Activated naive CD4-positive, alpha-beta T cell treated with anti-CD3 and anti-CD28 coated beads for 36 hours (primary cell): ENCODE measurements around the gene FRMD4A. TPM values are rescaled to one million over a fixed set of nuclear protein-coding genes. Genes with fewer than 3 reads are reported as not detected.

Experiments
- CTCF ChIA-PET: fragments of 350-600 bp; sonication (Branson Sonifier 250); formaldehyde crosslinking; loops from one replicate; lab custom pipeline; 2021; ENCODE audit warnings: antibody characterized with exemption; lab: Charles Lee
- DNase-seq: peaks from one replicate; pipeline ENCODE4 v3.0.0-alpha.2; 2020
- H3K27ac Mint-ChIP-seq: one replicate; pipeline ENCODE4 v1.8.0; 2021; ENCODE audit warnings: mild to moderate bottlenecking, mixed read lengths
- H3K27me3 Mint-ChIP-seq: one replicate; pipeline ENCODE4 v1.8.0; 2021; ENCODE audit warnings: low read depth, mixed read lengths
- H3K36me3 Mint-ChIP-seq: one replicate; pipeline ENCODE4 v1.8.0; 2021; ENCODE audit warnings: low read depth, mixed read lengths
- H3K4me1 Mint-ChIP-seq: one replicate; pipeline ENCODE4 v1.8.0; 2021; ENCODE audit warnings: low read depth, mixed read lengths
- H3K4me3 Mint-ChIP-seq: one replicate; pipeline ENCODE4 v1.8.0; 2021; ENCODE audit warnings: mild to moderate bottlenecking, moderate library complexity, mixed read lengths
- H3K9me3 Mint-ChIP-seq: one replicate; pipeline ENCODE4 v1.8.0; 2021; ENCODE audit warnings: mixed read lengths
- intact Hi-C: fragments of 100-400 bp; cut with micrococcal nuclease; formaldehyde crosslinking; loops from one replicate; pipeline ENCODE4 v1.15.1; 2023
- total RNA-seq, 2 experiments: library from RNA; stranded (reverse); gene quantifications; one replicate each; pipeline ENCODE4 v1.2.3, GENCODE V29; 2021

Gene FRMD4A
- total RNA-seq, 2 experiments from 2014 or later, result 0.69 to 1.1 TPM

- H3K9me3 Mint-ChIP-seq, result no peaks in the 10 kb centered on the region
- DNase-seq, result no peak
- intact Hi-C loops, result no loop called here
- no peaks in the 10 kb centered on the region for H3K27me3 Mint-ChIP-seq
- no peaks in the 10 kb centered on the region for H3K4me1 Mint-ChIP-seq
- H3K4me3 Mint-ChIP-seq, result no peak overlapping the region
- H3K27ac Mint-ChIP-seq, result no peak overlapping the region
- CTCF ChIA-PET, result no interaction called here
- H3K36me3 Mint-ChIP-seq, result peaks cover 53% of the 10 kb centered on the region
Observed at GRCh38 chr10:13634207-13634606, 696.5 kb downstream of the FRMD4A start.

- H3K27me3 Mint-ChIP-seq, result no peaks in the 10 kb centered on the region
- CTCF ChIA-PET, result no interaction called here
- intact Hi-C loops, result no loop called here
- H3K36me3 Mint-ChIP-seq, result peaks cover 51% of the 10 kb centered on the region
- DNase-seq, result no peak
- H3K9me3 Mint-ChIP-seq, result no peaks in the 10 kb centered on the region
- no peak overlapping the region for H3K27ac Mint-ChIP-seq
- H3K4me1 Mint-ChIP-seq, result no peaks in the 10 kb centered on the region
- H3K4me3 Mint-ChIP-seq, result no peak overlapping the region
Observed at GRCh38 chr10:13633689-13634088, 697.0 kb downstream of the FRMD4A start.

GRCh38 chr10:13632884-13633440 is 697.8 kb downstream of the FRMD4A start:
- H3K4me3 Mint-ChIP-seq, result no peak overlapping the region
- intact Hi-C loops, result no loop called here
- no peaks in the 10 kb centered on the region for H3K4me1 Mint-ChIP-seq
- H3K9me3 Mint-ChIP-seq, result no peaks in the 10 kb centered on the region
- H3K27ac Mint-ChIP-seq, result no peak overlapping the region
- H3K36me3 Mint-ChIP-seq, result peaks cover 45% of the 10 kb centered on the region
- no peak for DNase-seq
- CTCF ChIA-PET, result no interaction called here
- H3K27me3 Mint-ChIP-seq, result no peaks in the 10 kb centered on the region

GRCh38 chr10:13632440-13632839 is 698.3 kb downstream of the FRMD4A start:
- Mint-ChIP-seq H3K27ac (no peak overlapping the region), H3K27me3 (no peaks in the 10 kb centered on the region), H3K4me1 (no peaks in the 10 kb centered on the region), H3K9me3 (no peaks in the 10 kb centered on the region), H3K4me3 (no peak overlapping the region), H3K36me3 (peaks cover 40% of the 10 kb centered on the region)
- CTCF ChIA-PET, result no interaction called here
- no peak for DNase-seq
- intact Hi-C loops, result no loop called here

- Mint-ChIP-seq H3K27ac (no peak overlapping the region), H3K36me3 (peaks cover 37% of the 10 kb centered on the region), H3K4me3 (no peak overlapping the region), H3K4me1 (no peaks in the 10 kb centered on the region), H3K9me3 (no peaks in the 10 kb centered on the region), H3K27me3 (no peaks in the 10 kb centered on the region)
- CTCF ChIA-PET, result no interaction called here
- intact Hi-C loops, result no loop called here
- DNase-seq, result no peak
Observed at GRCh38 chr10:13631594-13631993, 699.1 kb downstream of the FRMD4A start.

- peaks cover 30% of the 10 kb centered on the region for H3K36me3 Mint-ChIP-seq
- no peaks in the 10 kb centered on the region for H3K4me1 Mint-ChIP-seq
- H3K4me3 Mint-ChIP-seq, result no peak overlapping the region
- intact Hi-C loops, result no loop called here
- no peak overlapping the region for H3K27ac Mint-ChIP-seq
- CTCF ChIA-PET, result no interaction called here
- H3K9me3 Mint-ChIP-seq, result no peaks in the 10 kb centered on the region
- no peaks in the 10 kb centered on the region for H3K27me3 Mint-ChIP-seq
- no peak for DNase-seq
Observed at GRCh38 chr10:13630231-13630630, 700.5 kb downstream of the FRMD4A start.

- intact Hi-C loops, result no loop called here
- DNase-seq, result no peak
- no peaks in the 10 kb centered on the region for H3K4me1 Mint-ChIP-seq
- no peak overlapping the region for H3K27ac Mint-ChIP-seq
- no peaks in the 10 kb centered on the region for H3K9me3 Mint-ChIP-seq
- no peaks in the 10 kb centered on the region for H3K27me3 Mint-ChIP-seq
- CTCF ChIA-PET, result interaction anchor here (0.7 kb wide), 1 partner anchor 74 kb away, joined by 3 read pairs; no protein-coding TSS in a partner anchor
- peaks cover 22% of the 10 kb centered on the region for H3K36me3 Mint-ChIP-seq
- no peak overlapping the region for H3K4me3 Mint-ChIP-seq
Observed at GRCh38 chr10:13629116-13629515, 701.6 kb downstream of the FRMD4A start.

GRCh38 chr10:13628661-13629060 is 702.1 kb downstream of the FRMD4A start:
- peaks cover 21% of the 10 kb centered on the region for H3K36me3 Mint-ChIP-seq
- no peaks in the 10 kb centered on the region for H3K4me1 Mint-ChIP-seq
- no peak overlapping the region for H3K27ac Mint-ChIP-seq
- DNase-seq, result no peak
- no peak overlapping the region for H3K4me3 Mint-ChIP-seq
- CTCF ChIA-PET, result interaction anchor here (0.7 kb wide), 1 partner anchor 74 kb away, joined by 3 read pairs; no protein-coding TSS in a partner anchor
- no peaks in the 10 kb centered on the region for H3K27me3 Mint-ChIP-seq
- intact Hi-C loops, result no loop called here
- H3K9me3 Mint-ChIP-seq, result no peaks in the 10 kb centered on the region

GRCh38 chr10:13627459-13628310 is 703.0 kb downstream of the FRMD4A start:
- Mint-ChIP-seq H3K36me3 (peaks cover 13% of the 10 kb centered on the region), H3K4me3 (no peak overlapping the region), H3K4me1 (no peaks in the 10 kb centered on the region), H3K27ac (no peak overlapping the region), H3K27me3 (no peaks in the 10 kb centered on the region), H3K9me3 (no peaks in the 10 kb centered on the region)
- intact Hi-C loops, result no loop called here
- CTCF ChIA-PET, result interaction anchor here (0.6 kb wide), 1 partner anchor 41 kb away, joined by 5 read pairs; no protein-coding TSS in a partner anchor
- no peak for DNase-seq

- peaks cover 6% of the 10 kb centered on the region for H3K36me3 Mint-ChIP-seq
- H3K4me1 Mint-ChIP-seq, result no peaks in the 10 kb centered on the region
- no peak overlapping the region for H3K4me3 Mint-ChIP-seq
- no peaks in the 10 kb centered on the region for H3K27me3 Mint-ChIP-seq
- no peak overlapping the region for H3K27ac Mint-ChIP-seq
- CTCF ChIA-PET, result no interaction called here
- no peaks in the 10 kb centered on the region for H3K9me3 Mint-ChIP-seq
- no peak for DNase-seq
- intact Hi-C loops, result no loop called here
Observed at GRCh38 chr10:13624630-13625029, 706.1 kb downstream of the FRMD4A start.

GRCh38 chr10:13621931-13622330 is 708.8 kb downstream of the FRMD4A start:
- no peaks in the 10 kb centered on the region for H3K9me3 Mint-ChIP-seq
- H3K4me3 Mint-ChIP-seq, result no peak overlapping the region
- no peak for DNase-seq
- no peaks in the 10 kb centered on the region for H3K27me3 Mint-ChIP-seq
- intact Hi-C loops, result no loop called here
- no peaks in the 10 kb centered on the region for H3K4me1 Mint-ChIP-seq
- no peak overlapping the region for H3K27ac Mint-ChIP-seq
- H3K36me3 Mint-ChIP-seq, result peaks cover 9% of the 10 kb centered on the region
- CTCF ChIA-PET, result interaction anchor here (0.5 kb wide), 1 partner anchor 118 kb away, joined by 3 read pairs; no protein-coding TSS in a partner anchor

GRCh38 chr10:13617116-13617515 is 713.6 kb downstream of the FRMD4A start:
- DNase-seq, result no peak
- H3K27me3 Mint-ChIP-seq, result no peaks in the 10 kb centered on the region
- no peak overlapping the region for H3K27ac Mint-ChIP-seq
- no peaks in the 10 kb centered on the region for H3K9me3 Mint-ChIP-seq
- H3K36me3 Mint-ChIP-seq, result peaks cover 23% of the 10 kb centered on the region
- CTCF ChIA-PET, result interaction anchor here (0.5 kb wide), 1 partner anchor 246 kb away, joined by 3 read pairs; no protein-coding TSS in a partner anchor
- H3K4me1 Mint-ChIP-seq, result no peaks in the 10 kb centered on the region
- no peak overlapping the region for H3K4me3 Mint-ChIP-seq
- intact Hi-C loops, result no loop called here
